Activated CD4-positive, alpha-beta T cell treated with anti-CD3 and anti-CD28 coated beads, Interleukin-2, Interleukin-4, amounts not matched to agents 100 ng/mL and 50 ng/mL, durations not matched to agents 16 hours and 8 hours (primary cell): ENCODE measurements around the gene IFT88.

Experiments
- DNase-seq: peaks from one replicate; pipeline ENCODE4 v3.0.0-alpha.2; 2020; ENCODE audit warnings: low spot score

IFT88 gene

DNA sequence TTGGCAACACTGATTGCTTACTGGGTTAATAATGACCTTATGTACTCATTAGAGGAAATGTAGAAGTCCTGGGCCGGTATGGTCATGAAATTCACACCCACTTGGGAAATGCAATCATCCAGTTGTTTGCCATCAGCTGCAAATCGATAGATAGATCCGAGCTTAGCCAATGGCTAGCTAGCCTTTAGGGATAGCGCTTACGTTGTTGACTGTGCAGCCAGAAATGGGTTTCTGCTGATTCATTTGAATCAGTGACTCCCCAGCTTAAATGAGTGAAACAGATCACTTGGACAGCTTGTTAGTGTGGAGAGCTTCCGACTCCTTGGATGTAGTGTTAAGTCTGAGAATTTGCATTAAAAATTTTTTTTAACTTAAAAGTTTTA, 148.4 kb downstream of the IFT88 start:
- no peak for DNase-seq

DNA sequence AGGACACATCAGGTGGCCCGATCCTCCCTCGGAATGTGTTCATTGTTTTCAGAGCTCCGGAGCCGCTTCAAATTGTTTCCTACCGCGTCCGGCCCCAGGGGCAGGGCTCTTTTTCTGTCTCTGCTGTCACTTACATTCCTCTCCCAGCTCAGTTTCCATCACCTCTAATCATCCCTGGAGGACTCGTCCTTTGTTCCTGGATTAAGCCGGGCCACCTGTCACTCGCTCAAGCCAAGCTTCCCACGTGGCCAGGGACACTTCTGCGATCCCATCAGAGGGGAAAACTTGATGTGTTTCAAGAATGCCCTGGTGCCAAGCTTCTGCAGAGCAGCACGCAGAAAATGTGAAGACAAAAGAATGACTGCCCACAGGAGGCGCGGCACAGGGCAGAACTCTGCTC, 150.0 kb downstream of the IFT88 start:
- DNase-seq, result no peak

DNA sequence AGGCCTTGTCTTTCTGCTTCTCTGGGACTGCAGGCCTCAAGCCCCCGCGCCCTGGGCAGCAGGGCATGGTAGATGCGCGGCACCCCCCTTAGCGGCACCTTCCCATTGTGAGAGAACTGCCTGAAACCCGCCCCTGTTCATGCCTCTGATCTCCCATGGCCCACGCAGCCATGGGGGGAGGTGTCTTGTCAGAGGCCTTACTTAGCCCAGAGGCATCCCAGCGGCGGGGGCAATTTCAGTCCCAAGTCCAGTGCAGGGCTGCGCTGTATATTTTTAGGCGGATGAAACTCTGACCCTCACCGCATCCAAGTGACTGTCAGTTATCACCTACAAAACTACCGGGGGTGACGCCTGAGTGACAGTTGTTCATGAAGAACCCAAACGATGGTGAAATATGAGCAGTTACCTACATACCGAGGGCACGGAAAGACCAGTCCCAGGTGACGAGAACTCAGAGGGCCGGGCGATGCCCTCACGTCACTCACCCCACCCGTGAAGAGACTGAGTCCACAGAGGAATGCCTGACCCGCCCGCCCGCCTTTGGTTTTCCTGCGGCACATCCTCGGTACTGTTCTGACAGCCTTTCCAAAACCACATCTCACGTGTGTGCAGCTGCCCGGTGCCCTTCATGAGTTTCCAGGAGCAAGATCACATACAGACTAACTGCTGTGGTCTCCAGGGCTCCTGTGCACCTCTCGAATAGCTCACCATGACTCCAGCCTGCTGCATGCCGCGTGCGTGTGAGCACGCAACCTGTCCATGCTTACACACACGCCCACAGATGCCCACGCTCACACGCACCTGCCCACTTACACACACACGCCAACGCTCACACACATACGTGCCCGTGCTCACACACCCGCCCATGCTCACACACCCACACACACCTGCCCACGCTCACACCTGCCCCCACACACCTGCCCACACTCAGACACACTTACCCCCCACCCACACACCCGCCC, 150.9 kb downstream of the IFT88 start:
- no peak for DNase-seq

DNA sequence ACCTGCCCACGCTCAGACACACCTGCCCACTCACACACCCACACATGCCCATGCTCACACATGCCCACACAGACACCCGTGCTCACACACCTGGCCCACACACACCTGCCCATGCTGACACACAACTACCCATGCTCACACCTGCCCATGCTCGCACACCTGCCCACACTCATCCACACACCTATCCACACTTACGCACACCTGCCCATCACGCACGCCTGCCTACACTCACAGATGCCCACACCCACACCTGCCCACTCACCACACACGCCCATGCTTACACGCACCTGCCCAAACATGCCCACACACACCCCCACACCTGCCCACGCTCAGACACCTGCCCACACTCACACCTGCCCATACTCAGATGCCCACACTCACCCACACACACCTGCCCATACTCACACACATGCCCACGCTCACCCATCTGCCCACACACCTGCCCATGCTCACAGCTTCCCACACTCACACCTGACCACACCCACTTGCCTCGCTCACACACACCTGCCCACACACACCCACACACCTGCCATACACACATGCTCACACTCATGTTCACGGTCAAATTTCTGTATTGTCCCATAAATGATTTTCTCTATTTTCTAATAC, 152.1 kb downstream of the IFT88 start:
- DNase-seq, result no peak

DNA sequence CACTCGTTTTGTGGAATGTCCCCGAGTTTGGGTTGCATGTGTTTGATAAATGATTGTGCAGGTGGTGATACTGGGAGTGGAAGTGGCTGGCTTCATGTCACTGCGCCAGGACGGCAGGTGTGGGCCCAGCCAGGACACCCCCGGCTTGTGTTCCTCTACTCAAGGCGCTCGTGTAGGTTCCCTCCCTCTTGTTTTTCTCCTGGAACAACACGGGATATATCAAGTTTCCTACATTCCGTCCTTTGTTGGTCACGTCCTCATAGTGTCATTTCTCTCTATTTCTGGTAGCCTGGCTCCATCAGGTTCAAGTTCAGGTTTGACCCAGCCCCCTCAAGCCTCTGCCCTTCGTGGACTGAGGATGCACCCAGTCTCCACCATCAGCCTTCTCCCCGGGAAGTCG, 152.8 kb downstream of the IFT88 start:
- no peak for DNase-seq

DNA sequence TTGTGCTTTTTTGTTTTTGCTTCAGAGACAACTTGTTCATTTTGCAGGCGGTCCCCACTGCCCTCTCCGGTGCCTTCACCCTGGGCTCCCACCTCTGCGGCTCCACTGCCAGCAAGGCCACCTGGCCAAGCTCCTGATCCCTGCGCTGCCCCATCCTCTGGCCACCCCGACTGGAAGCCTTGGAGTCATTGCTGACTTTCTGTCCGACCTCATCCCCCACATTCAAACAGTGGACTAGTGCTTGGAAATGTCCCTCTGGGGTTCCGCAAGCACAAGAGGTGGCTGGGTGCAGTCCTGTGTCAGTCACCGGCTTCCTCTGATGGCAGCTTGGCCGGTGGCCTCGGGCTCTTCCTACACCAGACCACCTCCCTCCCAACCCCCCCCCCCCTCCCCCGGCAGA, 153.5 kb downstream of the IFT88 start:
- no peak for DNase-seq

DNA sequence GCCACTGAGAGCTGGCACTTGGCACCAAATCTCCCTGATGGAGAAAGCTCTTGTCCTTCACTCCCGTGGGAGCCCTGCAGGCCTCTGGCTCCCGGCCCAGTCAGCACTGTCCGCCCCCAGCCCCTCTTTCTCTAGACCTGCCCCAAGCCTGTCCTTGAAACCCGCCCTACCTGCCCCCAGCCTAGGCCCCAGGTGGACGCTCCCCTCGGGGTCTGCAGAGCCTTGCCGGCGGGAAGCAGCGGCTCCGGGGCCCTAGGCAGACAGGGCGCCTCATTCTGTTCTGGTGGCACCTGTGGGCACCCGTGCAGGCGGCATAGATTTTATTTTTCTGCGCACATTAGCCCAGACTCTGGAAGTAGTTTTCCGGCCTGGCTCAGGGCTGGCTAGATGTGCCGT, 154.1 kb downstream of the IFT88 start:
- no peak for DNase-seq

DNA sequence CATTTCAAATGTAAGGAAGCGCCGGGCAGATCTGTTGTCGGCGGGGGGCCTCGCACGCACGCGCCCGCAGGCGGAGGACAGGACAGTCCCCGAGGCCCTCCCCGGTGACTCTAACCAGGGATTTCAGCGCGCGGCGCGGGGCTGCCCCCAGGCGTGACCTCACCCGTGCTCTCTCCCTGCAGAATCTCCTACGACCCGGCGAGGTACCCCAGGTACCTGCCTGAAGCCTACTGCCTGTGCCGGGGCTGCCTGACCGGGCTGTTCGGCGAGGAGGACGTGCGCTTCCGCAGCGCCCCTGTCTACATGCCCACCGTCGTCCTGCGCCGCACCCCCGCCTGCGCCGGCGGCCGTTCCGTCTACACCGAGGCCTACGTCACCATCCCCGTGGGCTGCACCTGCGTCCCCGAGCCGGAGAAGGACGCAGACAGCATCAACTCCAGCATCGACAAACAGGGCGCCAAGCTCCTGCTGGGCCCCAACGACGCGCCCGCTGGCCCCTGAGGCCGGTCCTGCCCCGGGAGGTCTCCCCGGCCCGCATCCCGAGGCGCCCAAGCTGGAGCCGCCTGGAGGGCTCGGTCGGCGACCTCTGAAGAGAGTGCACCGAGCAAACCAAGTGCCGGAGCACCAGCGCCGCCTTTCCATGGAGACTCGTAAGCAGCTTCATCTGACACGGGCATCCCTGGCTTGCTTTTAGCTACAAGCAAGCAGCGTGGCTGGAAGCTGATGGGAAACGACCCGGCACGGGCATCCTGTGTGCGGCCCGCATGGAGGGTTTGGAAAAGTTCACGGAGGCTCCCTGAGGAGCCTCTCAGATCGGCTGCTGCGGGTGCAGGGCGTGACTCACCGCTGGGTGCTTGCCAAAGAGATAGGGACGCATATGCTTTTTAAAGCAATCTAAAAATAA, 154.7 kb downstream of the IFT88 start:
- no peak for DNase-seq

DNA sequence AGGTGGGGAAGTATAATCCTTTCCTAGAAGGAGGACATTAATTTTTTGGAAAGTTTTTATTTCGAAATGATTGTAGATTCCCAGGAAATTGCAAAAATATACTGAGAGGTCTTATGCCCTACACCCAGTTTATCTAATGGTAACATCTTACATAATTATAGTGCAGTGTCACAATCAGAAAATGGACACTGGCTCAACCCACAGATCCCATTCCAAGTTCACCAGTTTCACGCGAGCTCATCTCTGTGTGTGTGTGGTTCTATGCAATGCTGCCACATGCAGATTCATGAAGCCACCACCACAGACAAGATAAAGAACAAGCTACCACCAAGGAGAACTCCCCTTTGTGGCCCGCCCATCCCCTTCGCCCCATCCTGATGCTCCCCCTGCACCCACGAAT, 160.9 kb downstream of the IFT88 start:
- DNase-seq, result no peak

DNA sequence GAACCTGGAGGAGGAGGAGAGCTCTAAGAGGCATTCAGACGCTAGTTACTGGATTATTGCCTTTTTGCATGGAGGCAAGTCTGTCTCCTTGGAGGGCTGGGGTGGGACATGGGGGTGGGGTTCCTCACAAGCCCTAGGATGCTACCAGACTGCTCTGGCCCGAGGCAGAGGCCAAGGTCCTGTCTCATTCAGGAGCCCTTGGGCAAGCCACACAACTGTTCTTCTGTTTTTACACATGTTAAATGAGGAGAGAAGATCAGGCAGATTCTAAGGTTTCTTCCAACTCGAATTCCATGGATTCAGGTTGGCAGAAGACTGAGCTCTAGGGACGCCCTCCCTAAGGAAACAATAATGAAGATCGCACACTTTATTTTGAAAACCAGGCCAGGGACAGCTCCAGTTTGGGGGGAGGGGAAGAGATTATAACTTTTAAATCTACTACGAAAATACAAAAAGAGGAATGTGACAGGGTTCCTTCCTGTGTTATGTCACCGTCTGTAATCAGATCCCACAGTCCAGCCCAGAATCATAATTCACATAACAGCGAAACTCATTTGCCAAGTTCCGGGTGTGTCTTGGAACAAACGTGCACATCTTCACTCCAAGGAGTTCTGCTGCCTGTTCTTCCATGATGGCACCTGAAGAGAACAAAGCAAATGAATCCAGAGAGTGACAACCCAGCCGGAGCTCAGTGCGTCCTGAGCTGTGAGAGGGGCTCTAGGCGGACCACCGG, 161.8 kb downstream of the IFT88 start:
- DNase-seq, result no peak

DNA sequence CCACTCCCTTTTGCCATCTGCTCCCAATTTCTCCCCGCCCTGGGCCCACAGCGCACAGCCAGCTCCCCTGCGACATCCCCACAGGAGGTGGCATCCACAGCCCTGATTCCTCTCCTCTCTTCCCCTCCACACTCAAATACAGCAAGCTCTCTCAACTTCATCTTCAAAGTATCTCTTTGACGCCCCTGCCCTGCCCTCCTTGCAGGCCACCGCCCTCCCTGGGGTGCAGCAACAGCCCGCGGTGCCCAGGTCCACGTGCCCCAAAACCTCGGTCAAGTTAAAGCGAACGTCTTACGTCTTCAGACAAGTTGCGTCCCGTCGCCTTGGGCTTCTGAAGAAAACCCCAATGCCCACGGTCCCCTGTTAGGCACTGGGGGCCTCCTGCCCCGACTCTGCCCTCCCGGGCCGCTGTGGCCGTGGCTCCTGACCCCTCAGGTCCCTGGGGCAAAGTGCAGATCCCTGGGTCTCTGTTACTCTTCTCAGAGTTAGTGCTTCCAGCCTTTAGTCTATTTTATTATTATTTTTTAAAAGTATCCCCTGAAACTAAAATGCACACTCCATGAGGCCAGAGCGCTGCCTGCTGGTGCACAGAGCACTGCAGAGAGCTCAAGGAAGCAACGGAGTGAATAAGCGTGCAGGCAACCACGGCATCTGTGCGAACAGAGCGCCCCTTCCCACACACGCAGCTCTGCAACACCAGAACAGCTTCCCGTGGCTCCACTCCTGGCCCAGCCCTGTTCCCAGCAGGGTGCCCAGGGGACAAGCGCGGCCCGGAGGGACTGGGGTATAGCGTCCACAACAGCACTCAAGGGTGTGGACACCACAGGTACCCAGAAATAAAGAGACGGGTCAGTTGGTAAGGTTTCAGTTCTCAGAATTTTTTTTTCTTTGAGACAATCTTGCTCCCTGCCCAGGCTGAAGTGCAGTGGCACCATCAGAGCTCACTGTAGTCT, 163.0 kb downstream of the IFT88 start:
- no peak for DNase-seq

DNA sequence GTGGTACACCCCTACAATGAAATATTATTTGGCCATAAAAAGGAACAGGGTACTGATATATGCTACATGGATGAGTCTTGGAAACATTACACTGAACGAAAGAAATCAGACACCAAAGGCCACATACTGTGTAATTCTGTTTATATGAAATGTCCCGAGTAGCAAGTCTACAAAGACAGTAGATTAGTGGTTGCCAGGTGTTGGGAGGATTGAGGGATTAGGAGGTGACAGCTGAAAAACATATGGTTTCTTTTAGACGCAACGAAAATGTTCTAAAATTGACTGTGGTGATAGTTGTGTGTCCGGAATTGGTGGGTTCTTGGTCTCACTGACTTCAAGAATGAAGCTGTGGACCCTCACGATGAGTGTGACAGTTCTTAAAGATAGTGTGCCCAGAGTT, 171.7 kb downstream of the IFT88 start:
- DNase-seq, result no peak

DNA sequence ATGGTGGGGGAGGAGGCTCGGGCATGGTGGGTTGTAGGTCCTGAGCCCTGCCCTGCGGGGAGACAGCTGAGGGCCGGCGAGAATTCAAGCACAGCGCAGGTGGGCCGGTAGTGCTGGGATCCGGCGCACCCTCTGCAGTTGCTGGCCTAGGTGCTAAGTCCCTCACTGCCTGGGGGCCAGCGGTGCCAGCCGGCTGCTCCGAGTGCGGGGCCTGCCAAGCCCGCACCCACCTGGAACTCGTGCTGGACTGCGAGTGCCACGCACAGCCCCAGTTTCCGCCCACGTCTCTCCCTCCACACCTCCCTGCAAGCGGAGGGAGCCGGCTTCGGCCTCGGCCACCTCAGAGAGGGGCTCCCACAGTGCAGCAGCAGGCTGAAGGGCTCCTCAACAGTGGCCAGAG, 173.1 kb downstream of the IFT88 start:
- DNase-seq, result no peak
